ENCODE data around the gene KIF21B. TPM values are rescaled to one million over a fixed set of nuclear protein-coding genes. Genes with fewer than 3 reads are reported as not detected.

KIF21B gene
- total and polyA plus RNA-seq, 2 of the 4 experiments (the other 2 are of a cell fraction), result 0.36 to 0.55 TPM

DNA sequence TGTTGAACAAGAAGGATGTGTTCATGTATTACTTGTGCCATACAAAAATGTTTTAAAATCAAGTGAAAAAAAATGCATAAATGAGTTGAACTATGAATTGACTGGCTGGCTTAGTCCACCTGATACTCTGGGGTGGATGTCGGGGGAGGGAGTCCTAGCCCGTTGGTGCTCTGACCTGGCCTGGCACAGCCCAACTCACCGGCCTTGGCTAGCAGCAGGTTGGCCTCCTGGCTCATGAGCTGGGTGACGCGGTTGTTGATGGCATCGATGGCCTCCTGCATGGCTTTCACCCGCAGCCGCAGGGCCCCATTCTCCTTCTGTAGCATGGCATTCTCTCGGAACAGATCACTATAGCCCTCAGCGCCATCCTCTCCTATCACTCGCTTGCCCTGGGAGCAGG lies 21.6 kb downstream of the KIF21B start:
- Histone ChIP-seq H4K8ac (ENCODE audit: low read depth in 2 of 2, low read length in 2 of 2) (no peak overlapping the region), H3K56ac (ENCODE audit: extremely low read depth, insufficient read depth, low read length) (no peak overlapping the region), H3K4me2 (ENCODE audit: low read depth, low read length) (no peak overlapping the region), H2BK20ac (ENCODE audit: low read depth, low read length) (no peak overlapping the region), H3K9ac (ENCODE audit: low read depth, low read length) (no peak overlapping the region), H4K91ac (ENCODE audit: insufficient read depth, low read depth, low read length) (no peak overlapping the region), H3K23ac (ENCODE audit: low read depth, low read length) (no peak overlapping the region), H3K18ac (ENCODE audit: low read depth, low read length) (no peak overlapping the region), H3K4me1 (ENCODE audit: control insufficient read depth, insufficient read depth, low read length) (no peaks in the 10 kb centered on the region), H4K5ac (ENCODE audit: low read depth, low read length) (no peak overlapping the region), H2AFZ (replicated peaks; ENCODE audit: low read length, poor library complexity) (no peak overlapping the region), H3K79me1 (ENCODE audit: low read depth in 1 of 2, low read length in 2 of 2) (no peaks in the 10 kb centered on the region), H3K4ac (ENCODE audit: low read depth, low read length) (no peak overlapping the region), H3K9me1 (ENCODE audit: insufficient read depth, low read length) (no peaks in the 10 kb centered on the region), H3K4me3 (ENCODE audit: insufficient read depth, low read depth, low read length) (no peak overlapping the region), H2AK9ac (replicated peaks; ENCODE audit: low read depth, low read length, poor library complexity) (no peak overlapping the region), H2BK120ac (ENCODE audit: low read depth, low read length) (no peak overlapping the region), H3K36me3 (ENCODE audit: control insufficient read depth, insufficient read depth, low read length) (no peaks in the 10 kb centered on the region; the same call in 1 of the 2 replicates), H3K14ac (replicated peaks; ENCODE audit: low read depth, low read length) (no peak overlapping the region), H2BK5ac (ENCODE audit: low read depth, low read length, poor library complexity, severe bottlenecking) (no peak overlapping the region), H2BK15ac (ENCODE audit: low read depth, low read length) (no peak overlapping the region), H4K20me1 (ENCODE audit: insufficient read depth, low read length) (no peaks in the 10 kb centered on the region), H3K27ac (ENCODE audit: insufficient read depth, low read length) (no peak overlapping the region), H2AK5ac (ENCODE audit: low read depth, low read length) (no peak overlapping the region), H3K9me3 (ENCODE audit: control insufficient read depth, insufficient read depth, low read length) (no peaks in the 10 kb centered on the region), H3K27me3 (ENCODE audit: control insufficient read depth, insufficient read depth, low read length) (peaks cover 8% of the 10 kb centered on the region; the same call in 1 of the 2 replicates)
- dilution Hi-C loops (cut with HindIII; ENCODE audit: low sequenced_read_pairs, unreplicated experiment) (no loop called here), in situ Hi-C loops (cut with MboI; ENCODE audit: low sequenced_read_pairs) (no loop called here), intact Hi-C loops (cut with micrococcal nuclease) (no loop called here)
- TF ChIP-seq MAFK (IDR thresholded peaks at IDR 0.05; ENCODE audit: low read depth, low read length) (no peak), MXI1 (IDR thresholded peaks at IDR 0.05; ENCODE audit: borderline replicate concordance, low read depth, low read length) (no peak), RAD21 (IDR thresholded peaks at IDR 0.05; ENCODE audit: low read length) (no peak), POLR2A (IDR thresholded peaks at IDR 0.05; ENCODE audit: low read depth, low read length) (no peak), CHD1 (IDR thresholded peaks at IDR 0.05; ENCODE audit: low read depth, low read length) (no peak), CTCF (conservative IDR thresholded peaks at IDR 0.05; ENCODE audit: low read depth, low read length) (no peak), CEBPB (IDR thresholded peaks at IDR 0.05; ENCODE audit: low read depth, low read length) (no peak), SMC3 (IDR thresholded peaks at IDR 0.05; ENCODE audit: low read depth, low read length) (no peak), BHLHE40 (IDR thresholded peaks at IDR 0.05; ENCODE audit: low read depth, low read length) (no peak), FOS (IDR thresholded peaks at IDR 0.05; ENCODE audit: low read depth, low read length) (no peak), NFE2L2 (IDR thresholded peaks at IDR 0.05; ENCODE audit: low read depth, low read length) (no peak), RFX5 (IDR thresholded peaks at IDR 0.05; ENCODE audit: low read depth, low read length) (no peak)
- TF ChIP-seq, protein P1, sequence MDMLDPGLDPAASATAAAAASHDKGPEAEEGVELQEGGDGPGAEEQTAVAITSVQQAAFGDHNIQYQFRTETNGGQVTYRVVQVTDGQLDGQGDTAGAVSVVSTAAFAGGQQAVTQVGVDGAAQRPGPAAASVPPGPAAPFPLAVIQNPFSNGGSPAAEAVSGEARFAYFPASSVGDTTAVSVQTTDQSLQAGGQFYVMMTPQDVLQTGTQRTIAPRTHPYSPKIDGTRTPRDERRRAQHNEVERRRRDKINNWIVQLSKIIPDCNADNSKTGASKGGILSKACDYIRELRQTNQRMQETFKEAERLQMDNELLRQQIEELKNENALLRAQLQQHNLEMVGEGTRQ (IDR thresholded peaks at IDR 0.05; ENCODE audit: low read depth, low read length), result no peak
- TF ChIP-seq, protein P2, sequence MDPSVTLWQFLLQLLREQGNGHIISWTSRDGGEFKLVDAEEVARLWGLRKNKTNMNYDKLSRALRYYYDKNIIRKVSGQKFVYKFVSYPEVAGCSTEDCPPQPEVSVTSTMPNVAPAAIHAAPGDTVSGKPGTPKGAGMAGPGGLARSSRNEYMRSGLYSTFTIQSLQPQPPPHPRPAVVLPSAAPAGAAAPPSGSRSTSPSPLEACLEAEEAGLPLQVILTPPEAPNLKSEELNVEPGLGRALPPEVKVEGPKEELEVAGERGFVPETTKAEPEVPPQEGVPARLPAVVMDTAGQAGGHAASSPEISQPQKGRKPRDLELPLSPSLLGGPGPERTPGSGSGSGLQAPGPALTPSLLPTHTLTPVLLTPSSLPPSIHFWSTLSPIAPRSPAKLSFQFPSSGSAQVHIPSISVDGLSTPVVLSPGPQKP (IDR thresholded peaks at IDR 0.05; ENCODE audit: borderline replicate concordance, low read depth, low read length), result no peak
- ATAC-seq (ENCODE audit: low read depth) (no peak), DNase-seq (no peak)
- BruUV-seq (replicated peaks), result no TSS peak
- CTCF ChIA-PET, result no interaction called here
- POLR2A ChIA-PET (ENCODE audit: unreplicated experiment), result no interaction called here
- WGBS, 2 experiments (ENCODE audit: extremely low coverage in 2 of 2, insufficient read length in 1 of 2), result 93% methylated on average over 3 of the region's 11 CpGs; no CpG with 5 or more reads in 1 of the 2 experiments

All from IMR-90 (cell line).